ENCODE results near the gene GRID1. TPM values are rescaled to one million over a fixed set of nuclear protein-coding genes. Genes with fewer than 3 reads are reported as not detected.

Gene GRID1
- total RNA-seq, 4 donors from 2014 or later: 0.88 to 7.3 (median 4.1) TPM

DNA sequence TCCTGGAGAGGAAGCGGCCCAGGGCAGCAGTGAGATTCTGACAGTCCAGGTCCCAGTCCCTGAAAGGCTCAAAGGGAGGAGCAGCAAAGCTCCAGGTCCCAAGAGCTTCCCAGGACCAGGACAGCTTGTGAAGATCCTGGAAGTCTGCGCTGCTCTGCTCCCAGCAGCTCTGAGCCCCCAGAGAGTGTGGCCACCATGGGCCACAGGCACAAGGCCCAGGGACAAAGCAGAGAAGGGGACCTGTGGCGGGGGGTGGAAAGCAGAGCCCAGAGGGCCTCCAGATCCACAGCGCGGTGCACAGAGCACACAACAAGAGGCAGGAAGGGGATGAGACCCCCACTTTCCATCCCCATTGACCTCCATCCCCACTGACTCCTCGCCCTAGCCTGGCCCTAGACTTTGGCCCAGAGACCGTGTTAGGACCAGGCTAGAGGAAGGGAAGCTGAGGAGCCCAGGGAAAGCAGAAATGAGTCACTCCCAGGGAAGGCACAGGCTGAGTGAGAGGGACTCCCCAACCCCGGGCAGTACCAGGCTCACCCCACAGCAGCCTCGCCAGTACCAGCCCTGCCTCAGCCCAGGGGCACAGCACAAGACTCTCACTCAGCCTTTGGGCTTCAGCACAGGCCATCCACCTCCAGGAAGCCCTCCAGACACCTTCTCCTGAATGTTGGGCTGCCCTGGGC, 75.5 kb downstream of the GRID1 start:
- H3K4me3 ChIP-seq: no peak overlapping the region
- TF ChIP-seq, protein P1, sequence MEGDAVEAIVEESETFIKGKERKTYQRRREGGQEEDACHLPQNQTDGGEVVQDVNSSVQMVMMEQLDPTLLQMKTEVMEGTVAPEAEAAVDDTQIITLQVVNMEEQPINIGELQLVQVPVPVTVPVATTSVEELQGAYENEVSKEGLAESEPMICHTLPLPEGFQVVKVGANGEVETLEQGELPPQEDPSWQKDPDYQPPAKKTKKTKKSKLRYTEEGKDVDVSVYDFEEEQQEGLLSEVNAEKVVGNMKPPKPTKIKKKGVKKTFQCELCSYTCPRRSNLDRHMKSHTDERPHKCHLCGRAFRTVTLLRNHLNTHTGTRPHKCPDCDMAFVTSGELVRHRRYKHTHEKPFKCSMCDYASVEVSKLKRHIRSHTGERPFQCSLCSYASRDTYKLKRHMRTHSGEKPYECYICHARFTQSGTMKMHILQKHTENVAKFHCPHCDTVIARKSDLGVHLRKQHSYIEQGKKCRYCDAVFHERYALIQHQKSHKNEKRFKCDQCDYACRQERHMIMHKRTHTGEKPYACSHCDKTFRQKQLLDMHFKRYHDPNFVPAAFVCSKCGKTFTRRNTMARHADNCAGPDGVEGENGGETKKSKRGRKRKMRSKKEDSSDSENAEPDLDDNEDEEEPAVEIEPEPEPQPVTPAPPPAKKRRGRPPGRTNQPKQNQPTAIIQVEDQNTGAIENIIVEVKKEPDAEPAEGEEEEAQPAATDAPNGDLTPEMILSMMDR (IDR thresholded peaks at IDR 0.05): no peak
- TF ChIP-seq POLR2A (IDR thresholded peaks at IDR 0.05): no peak
- DNase-seq: peak in 1 of 2 donors; percentile 2

DNA sequence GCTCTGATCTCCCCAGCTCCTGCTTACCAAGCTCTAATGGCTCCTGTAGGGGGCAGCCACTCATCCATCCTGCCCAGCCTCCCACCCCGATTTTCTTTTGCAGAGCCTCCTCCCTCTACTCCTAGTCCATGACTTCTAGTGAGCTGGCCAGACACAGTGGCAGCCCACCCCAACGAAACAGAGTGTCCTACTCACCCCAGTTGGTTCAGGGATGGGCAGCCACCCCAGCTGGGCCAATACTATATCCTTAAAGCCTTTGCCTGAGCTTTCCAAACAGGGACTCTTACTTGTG, 77.1 kb downstream of the GRID1 start:
- Histone ChIP-seq H3K36me3 (no peaks in the 10 kb centered on the region), H3K4me3 (no peak overlapping the region), H3K4me1 (no peaks in the 10 kb centered on the region), H3K27me3 (no peaks in the 10 kb centered on the region), H3K9me3 (no peaks in the 10 kb centered on the region), H3K27ac (no peak overlapping the region)
- no peak for DNase-seq
- intact Hi-C loops (cut with DNase I; ENCODE audit: low total_unique reads): no loop called here
- no peak for TF ChIP-seq POLR2A (IDR thresholded peaks at IDR 0.05)
- TF ChIP-seq, protein P1 (IDR thresholded peaks at IDR 0.05): no peak

More for the DNA sequence above, 75.5 kb downstream of the GRID1 start:
- intact Hi-C loops (cut with DNase I; ENCODE audit: low total_unique reads): no loop called here
- Histone ChIP-seq H3K4me1 (no peaks in the 10 kb centered on the region), H3K27me3 (no peaks in the 10 kb centered on the region), H3K9me3 (no peaks in the 10 kb centered on the region), H3K36me3 (no peaks in the 10 kb centered on the region), H3K27ac (no peak overlapping the region)

DNA sequence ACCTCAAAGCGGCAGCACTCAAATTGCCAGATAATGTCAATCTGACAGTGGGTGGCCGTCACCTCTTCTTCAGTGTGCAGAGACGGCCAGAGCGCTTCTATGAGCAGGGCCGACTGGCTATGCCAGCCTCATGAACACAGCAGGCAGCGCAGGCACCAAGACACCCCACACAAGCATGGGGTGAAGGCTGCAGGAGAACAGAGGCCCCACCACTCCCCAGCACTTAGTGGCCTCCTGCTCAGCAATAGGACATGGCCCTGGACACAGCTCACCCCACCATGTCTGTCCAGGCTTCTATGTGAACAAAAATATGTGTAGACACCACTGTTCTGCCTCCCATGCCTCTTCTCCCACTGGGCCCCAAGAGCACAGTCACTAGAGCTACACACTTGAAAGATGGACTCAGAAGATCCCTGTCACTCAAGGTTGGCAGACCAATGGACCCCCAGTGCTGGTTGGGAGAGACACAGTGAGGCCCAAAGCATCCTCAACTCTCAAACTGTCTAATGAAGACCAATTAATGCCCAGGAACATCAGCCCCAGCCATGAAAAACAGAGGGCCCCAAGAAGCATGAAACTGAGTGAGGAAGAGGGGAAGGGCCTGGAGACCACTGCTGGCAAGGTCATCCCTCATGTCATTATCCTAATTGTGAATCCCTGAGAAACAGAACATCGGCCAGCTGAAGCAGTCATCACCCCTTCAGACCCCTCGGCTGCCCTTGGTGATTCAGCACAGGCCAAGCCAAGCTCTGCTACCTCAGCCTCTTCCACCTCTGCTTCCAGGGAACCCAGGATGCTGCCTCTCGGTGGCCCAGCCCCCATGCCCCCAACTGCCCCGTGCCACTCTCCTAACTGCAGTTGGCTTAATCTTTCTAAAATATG, 77.7 kb downstream of the GRID1 start:
- Histone ChIP-seq H3K27ac (no peak overlapping the region), H3K9me3 (no peaks in the 10 kb centered on the region), H3K36me3 (no peaks in the 10 kb centered on the region), H3K4me3 (no peak overlapping the region), H3K4me1 (no peaks in the 10 kb centered on the region), H3K27me3 (no peaks in the 10 kb centered on the region)
- peak in 1 of 2 donors; percentile 6 for DNase-seq
- intact Hi-C loops (cut with DNase I; ENCODE audit: low total_unique reads): no loop called here
- TF ChIP-seq, protein P1 (IDR thresholded peaks at IDR 0.05): no peak
- no peak for TF ChIP-seq POLR2A (IDR thresholded peaks at IDR 0.05)

DNA sequence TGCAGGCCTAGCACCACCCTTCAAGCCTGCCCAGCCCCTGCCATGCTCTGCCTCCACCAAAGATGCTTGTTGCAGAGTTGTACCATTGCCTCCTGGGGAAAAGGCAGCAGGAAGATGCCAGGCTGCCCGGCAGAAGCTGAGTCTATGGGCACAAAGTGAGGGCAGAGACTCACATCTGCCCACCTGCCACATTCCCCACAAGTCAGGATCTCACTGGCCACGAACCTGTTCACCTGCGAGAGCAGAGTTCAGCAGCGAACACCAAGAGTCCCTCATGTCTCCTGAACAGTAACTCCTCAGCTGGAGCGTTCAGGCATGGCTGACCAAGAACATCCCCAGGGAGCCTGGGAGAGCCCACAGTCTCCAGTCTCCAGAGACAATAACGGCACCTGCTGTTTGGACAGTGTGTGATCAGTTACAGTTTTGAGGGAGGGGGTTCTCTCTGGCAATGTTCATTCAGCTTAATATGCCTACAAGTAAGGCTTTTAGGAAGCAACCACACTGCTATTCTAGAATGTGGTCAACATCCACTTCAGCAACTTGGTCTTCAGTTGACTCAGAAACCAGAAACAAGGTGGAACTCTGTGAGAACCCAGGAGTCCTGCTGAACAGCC, 78.5 kb downstream of the GRID1 start:
- Histone ChIP-seq H3K36me3 (no peaks in the 10 kb centered on the region), H3K4me3 (no peak overlapping the region), H3K9me3 (no peaks in the 10 kb centered on the region), H3K27ac (no peak overlapping the region), H3K27me3 (no peaks in the 10 kb centered on the region), H3K4me1 (no peaks in the 10 kb centered on the region)
- TF ChIP-seq, protein P1 (IDR thresholded peaks at IDR 0.05): no peak
- no peak for TF ChIP-seq POLR2A (IDR thresholded peaks at IDR 0.05)
- intact Hi-C loops (cut with DNase I; ENCODE audit: low total_unique reads): no loop called here
- peak in 1 of 2 donors; percentile 4 for DNase-seq
